IMR-90 (cell line): ENCODE measurements around the gene TIMM21. TPM values are rescaled to one million over a fixed set of nuclear protein-coding genes. Genes with fewer than 3 reads are reported as not detected.

Experiments used
- ATAC-seq: fragments of 200-7000 bp; cut with Tn5 transposase; 2 replicates; pipeline ENCODE4 v1.9.1; 2020; ENCODE audit warnings: low read depth, mild to moderate bottlenecking, moderate library complexity
- BruUV-seq: library from RNA; stranded (reverse); fragments of 400-500 nt; replicated peaks from 2 replicates; lab custom pipeline; 2021; lab: Mats Ljungman, UMichigan
- CTCF ChIA-PET: fragments of 300-600 bp; formaldehyde crosslinking; extraction: SDS; loops from one replicate; lab custom pipeline; 2021; ENCODE audit warnings: antibody characterized with exemption; lab: Yijun Ruan, JAX
- POLR2A ChIA-PET: fragments of 300-600 bp; sonication (Branson Sonifier 250); formaldehyde crosslinking; loops from one replicate; lab custom pipeline; 2022; ENCODE audit warnings: antibody characterized with exemption; ENCODE audit not compliant: unreplicated experiment; lab: Charles Lee
- DNase-seq: peaks from one replicate; pipeline ENCODE4 v3.0.0; 2013
- H2AFZ ChIP-seq: replicated peaks from 2 replicates; pipeline ENCODE3; 2013; ENCODE audit warnings: low read length, mild to moderate bottlenecking; ENCODE audit not compliant: poor library complexity
- H2AK5ac ChIP-seq: 2 replicates; pipeline ENCODE4 v1.6.1; 2013; ENCODE audit warnings: low read depth, low read length, inconsistent platforms
- H2AK9ac ChIP-seq: replicated peaks from 2 replicates; pipeline ENCODE3; 2013; ENCODE audit warnings: mild to moderate bottlenecking, low read depth, low read length, moderate library complexity; ENCODE audit not compliant: poor library complexity
- H2BK120ac ChIP-seq: 2 replicates; pipeline ENCODE4 v1.6.1; 2013; ENCODE audit warnings: low read depth, low read length, inconsistent platforms
- H2BK15ac ChIP-seq: 3 replicates; pipeline ENCODE4 v1.6.1; 2013; ENCODE audit warnings: low read depth, low read length, inconsistent platforms
- H2BK20ac ChIP-seq: 2 replicates; pipeline ENCODE4 v1.6.1; 2013; ENCODE audit warnings: low read depth, mild to moderate bottlenecking, inconsistent platforms, low read length, moderate library complexity
- H2BK5ac ChIP-seq: 2 replicates; pipeline ENCODE4 v1.6.1; 2013; ENCODE audit warnings: mild to moderate bottlenecking, low read depth, low read length, inconsistent platforms; ENCODE audit not compliant: poor library complexity, severe bottlenecking
- H3K14ac ChIP-seq: replicated peaks from 2 replicates; pipeline ENCODE4 v1.6.1; 2013; ENCODE audit warnings: low read depth, low read length, inconsistent platforms
- H3K18ac ChIP-seq: 2 replicates; pipeline ENCODE4 v1.6.1; 2013; ENCODE audit warnings: low read depth, low read length, control low read depth
- H3K23ac ChIP-seq: 2 replicates; pipeline ENCODE4 v1.6.1; 2013; ENCODE audit warnings: low read depth, low read length, inconsistent platforms
- H3K27ac ChIP-seq: 2 replicates; pipeline ENCODE4 v1.5.1; 2013; ENCODE audit warnings: mild to moderate bottlenecking, control low read depth, low read length; ENCODE audit not compliant: insufficient read depth
- H3K27me3 ChIP-seq: 2 replicates; pipeline ENCODE4 v1.6.1; 2013; ENCODE audit warnings: low read length; ENCODE audit not compliant: control insufficient read depth, insufficient read depth
- H3K36me3 ChIP-seq: 2 replicates; pipeline ENCODE4 v1.6.1; 2013; ENCODE audit warnings: low read length, mixed read lengths; ENCODE audit not compliant: control insufficient read depth, insufficient read depth
- H3K4ac ChIP-seq: 2 replicates; pipeline ENCODE4 v1.6.1; 2013; ENCODE audit warnings: low read depth, low read length, inconsistent platforms
- H3K4me1 ChIP-seq: 2 replicates; pipeline ENCODE4 v1.6.1; 2013; ENCODE audit warnings: low read length, mixed read lengths; ENCODE audit not compliant: control insufficient read depth, insufficient read depth
- H3K4me2 ChIP-seq: 2 replicates; pipeline ENCODE4 v1.6.1; 2013; ENCODE audit warnings: low read depth, mild to moderate bottlenecking, control low read depth, low read length, moderate library complexity
- H3K4me3 ChIP-seq: 2 replicates; pipeline ENCODE4 v1.5.1; 2013; ENCODE audit warnings: low read depth, mild to moderate bottlenecking, control low read depth, low read length, moderate library complexity; ENCODE audit not compliant: insufficient read depth
- H3K56ac ChIP-seq: 2 replicates; pipeline ENCODE4 v1.6.1; 2013; ENCODE audit warnings: low read length, inconsistent platforms; ENCODE audit not compliant: insufficient read depth; ENCODE audit errors: extremely low read depth
- H3K79me1 ChIP-seq, 2 experiments: 2 replicates each; pipeline ENCODE4 v1.6.1; 2013; ENCODE audit warnings: low read length in 2 of 2, inconsistent platforms in 1 of 2, low read depth in 1 of 2
- H3K9ac ChIP-seq: 2 replicates; pipeline ENCODE4 v1.6.1; 2013; ENCODE audit warnings: low read depth, low read length, control low read depth
- H3K9me1 ChIP-seq: 2 replicates; pipeline ENCODE4 v1.6.1; 2013; ENCODE audit warnings: low read length, inconsistent platforms; ENCODE audit not compliant: insufficient read depth
- H3K9me3 ChIP-seq: 2 replicates; pipeline ENCODE4 v1.6.1; 2013; ENCODE audit warnings: low read length; ENCODE audit not compliant: control insufficient read depth, insufficient read depth
- H4K20me1 ChIP-seq: 2 replicates; pipeline ENCODE4 v1.6.1; 2013; ENCODE audit warnings: low read length, inconsistent platforms; ENCODE audit not compliant: insufficient read depth
- H4K5ac ChIP-seq: 2 replicates; pipeline ENCODE4 v1.6.1; 2013; ENCODE audit warnings: mild to moderate bottlenecking, low read depth, low read length, control low read depth
- H4K8ac ChIP-seq, 2 experiments: 2 replicates each; pipeline ENCODE4 v1.6.1; 2013; ENCODE audit warnings: low read depth in 2 of 2, low read length in 2 of 2, control low read depth in 1 of 2, inconsistent platforms in 1 of 2
- H4K91ac ChIP-seq: 2 replicates; pipeline ENCODE4 v1.6.1; 2013; ENCODE audit warnings: low read depth, low read length, inconsistent platforms; ENCODE audit not compliant: insufficient read depth
- BHLHE40 ChIP-seq: fragments of 150-350 bp; IDR thresholded peaks from 2 replicates; pipeline ENCODE4 v1.6.1; 2016; ENCODE audit warnings: mild to moderate bottlenecking, low read depth, low read length
- CEBPB ChIP-seq: IDR thresholded peaks from 2 replicates; pipeline ENCODE4 v1.6.1; 2012; ENCODE audit warnings: low read depth, low read length, improper control_type of control experiment
- CHD1 ChIP-seq: IDR thresholded peaks from 2 replicates; pipeline ENCODE4 v1.6.1; 2012; ENCODE audit warnings: low read depth, low read length, improper control_type of control experiment
- CTCF ChIP-seq: conservative IDR thresholded peaks from 2 replicates; pipeline ENCODE4 v1.5.1; 2012; ENCODE audit warnings: mild to moderate bottlenecking, low read depth, low read length, improper control_type of control experiment
- ELK1 ChIP-seq: fragments of 150-350 bp; IDR thresholded peaks from 2 replicates; pipeline ENCODE4 v1.6.1; 2016; ENCODE audit warnings: low read depth, mild to moderate bottlenecking, low read length, moderate library complexity, borderline replicate concordance
- FOS ChIP-seq: fragments of 150-350 bp; IDR thresholded peaks from 2 replicates; pipeline ENCODE4 v1.6.1; 2016; ENCODE audit warnings: low read depth, low read length
- MAFK ChIP-seq: IDR thresholded peaks from 2 replicates; pipeline ENCODE4 v1.6.1; 2012; ENCODE audit warnings: low read depth, low read length, improper control_type of control experiment
- MAZ ChIP-seq: IDR thresholded peaks from 2 replicates; pipeline ENCODE4 v1.6.1; 2012; ENCODE audit warnings: low read depth, mild to moderate bottlenecking, low read length, improper control_type of control experiment, moderate library complexity, borderline replicate concordance
- MXI1 ChIP-seq: IDR thresholded peaks from 2 replicates; pipeline ENCODE4 v1.6.1; 2012; ENCODE audit warnings: low read depth, mild to moderate bottlenecking, low read length, moderate library complexity, borderline replicate concordance
- NFE2L2 ChIP-seq: fragments of 150-350 bp; IDR thresholded peaks from 2 replicates; pipeline ENCODE4 v1.6.1; 2016; ENCODE audit warnings: low read depth, mild to moderate bottlenecking, low read length
- POLR2A ChIP-seq: IDR thresholded peaks from 2 replicates; pipeline ENCODE4 v1.6.1; 2012; ENCODE audit warnings: mild to moderate bottlenecking, low read depth, low read length
- RAD21 ChIP-seq: IDR thresholded peaks from 2 replicates; pipeline ENCODE4 v1.6.1; 2012; ENCODE audit warnings: low read length, improper control_type of control experiment
- RCOR1 ChIP-seq: IDR thresholded peaks from 2 replicates; pipeline ENCODE4 v1.6.1; 2012; ENCODE audit warnings: mild to moderate bottlenecking, low read length, improper control_type of control experiment; ENCODE audit not compliant: insufficient replicate concordance
- RFX5 ChIP-seq: IDR thresholded peaks from 2 replicates; pipeline ENCODE4 v1.8.0; 2012; ENCODE audit warnings: low read depth, mild to moderate bottlenecking, low read length, moderate library complexity
- SMC3 ChIP-seq: fragments of 150-350 bp; IDR thresholded peaks from 2 replicates; pipeline ENCODE4 v1.6.1; 2016; ENCODE audit warnings: low read depth, mild to moderate bottlenecking, antibody characterized with exemption, low read length, moderate library complexity
- USF2 ChIP-seq: fragments of 150-350 bp; IDR thresholded peaks from 2 replicates; pipeline ENCODE4 v1.6.1; 2017; ENCODE audit warnings: mild to moderate bottlenecking, antibody characterized with exemption, low read length, low read depth
- WGBS, 2 experiments: methylation state at CpG; one replicate each; pipeline versions ENCODE4 v1.1.5 to v1.1.7; 2013; ENCODE audit warnings: missing lambda C conversion rate in 2 of 2; ENCODE audit not compliant: insufficient read length in 1 of 2; ENCODE audit errors: extremely low coverage in 2 of 2; 5-methylcytosine and 5-hydroxymethylcytosine counted together
- dilution Hi-C: fragments of 300-500 bp; cut with HindIII; formaldehyde crosslinking; loops from one replicate; pipeline ENCODE4 v1.14.3; 2018; ENCODE audit warnings: low sequenced_read_pairs; ENCODE audit not compliant: unreplicated experiment
- in situ Hi-C: fragments of 300-500 bp; cut with MboI; formaldehyde crosslinking; loops from 3 replicates; pipeline ENCODE4 v1.14.3; 2019; ENCODE audit warnings: low sequenced_read_pairs, inconsistent platforms, mixed read lengths
- intact Hi-C: fragments of 100-400 bp; cut with micrococcal nuclease; formaldehyde crosslinking; loops from 2 replicates; pipeline ENCODE4 v1.10.0; 2022
- polyA plus RNA-seq, 3 experiments: library from polyadenylated mRNA; depleted of rRNA; stranded (reverse); fragments of >200 nt; gene quantifications; 2 replicates each; pipeline ENCODE4 v1.2.3, GENCODE V29; 2012; ENCODE audit warnings: low replicate concordance in 1 of 3
- total RNA-seq: library from RNA; depleted of rRNA; stranded (reverse); fragments of >200 nt; gene quantifications from 2 replicates; pipeline ENCODE4 v1.2.3, GENCODE V29; 2012

TIMM21 gene
- total and polyA plus RNA-seq, 2 of the 4 experiments (the other 2 are of a cell fraction), result 42.8 to 52.7 TPM

GRCh38 chr18:74166386-74166785 lies 18.1 kb downstream of the TIMM21 start:
- Histone ChIP-seq H3K4me3 (no peak overlapping the region), H3K27ac (no peak overlapping the region), H3K9me3 (no peaks in the 10 kb centered on the region), H3K79me1 (no peaks in the 10 kb centered on the region), H3K36me3 (peaks cover 1% of the 10 kb centered on the region; the same call in 1 of the 2 replicates), H3K9me1 (peaks cover 3% of the 10 kb centered on the region; the same call in 1 of the 2 replicates), H3K18ac (no peak overlapping the region), H2BK15ac (no peak overlapping the region), H4K8ac (no peak overlapping the region), H3K14ac (no peak overlapping the region), H2AK9ac (no peak overlapping the region), H3K4me1 (peaks cover 3% of the 10 kb centered on the region; the same call in 1 of the 2 replicates), H4K5ac (no peak overlapping the region), H2BK20ac (no peak overlapping the region), H4K20me1 (no peaks in the 10 kb centered on the region), H3K9ac (no peak overlapping the region), H2AFZ (peak overlapping the region; percentile 26), H3K56ac (no peak overlapping the region), H2BK5ac (no peak overlapping the region), H3K4me2 (peak overlapping the region; percentile 22; the same call in 1 of the 2 replicates), H4K91ac (no peak overlapping the region), H3K23ac (no peak overlapping the region; the same call in 1 of the 2 replicates), H3K4ac (0 out of 2 replicates have a peak overlapping the region, but pooled peaks have one; percentile 15), H3K27me3 (peaks cover 8% of the 10 kb centered on the region), H2BK120ac (no peak overlapping the region), H2AK5ac (no peak overlapping the region)
- DNase-seq, result peak; percentile 7
- ChIA-PET CTCF (interaction anchor here (1.3 kb wide), 1 partner anchor 10 kb away, joined by 4 read pairs; no protein-coding TSS in a partner anchor), POLR2A (no interaction called here)
- intact Hi-C loops, result no loop called here
- BruUV-seq, result no TSS peak
- dilution Hi-C loops, result no loop called here
- 47% methylated on average over 2 of the region's 7 CpGs; no CpG with 5 or more reads in 1 of the 2 experiments for WGBS, 2 experiments
- ATAC-seq, result peak; percentile 42
- TF ChIP-seq ELK1, result no peak
- no peak for TF ChIP-seq NFE2L2
- no peak for TF ChIP-seq CHD1
- no peak for TF ChIP-seq MAZ
- no peak for TF ChIP-seq POLR2A
- TF ChIP-seq FOS, result no peak
- TF ChIP-seq MXI1, result no peak
- TF ChIP-seq USF2, result no peak
- no peak for TF ChIP-seq RFX5
- TF ChIP-seq RAD21, result no peak
- no peak for TF ChIP-seq MAFK
- TF ChIP-seq CEBPB, result no peak
- TF ChIP-seq RCOR1, result no peak
- no peak for TF ChIP-seq BHLHE40
- TF ChIP-seq SMC3, result no peak
- no peak for TF ChIP-seq CTCF
- in situ Hi-C loops, result no loop called here
